HL-60 (cell line): ENCODE results near the gene PCDHB5.
A peak's percentile ranks its signal among the peaks of the same experiment; 100 is the strongest.
"Not testable (repeated sequence)": the region's sequence is repeated elsewhere in the genome, so short reads cannot be mapped to it uniquely, and the experiment has no call there.

Source experiments
- DNase-seq, 2 experiments: peaks; one replicate each; pipeline ENCODE4 v3.0.0-alpha.2; 2010 to 2020; ENCODE audit warnings: low read depth in 1 of 2, low spot score in 1 of 2
- H3K27ac ChIP-seq: fragments of 250-450 bp; sonication (Bioruptor Pico); replicated peaks from 2 replicates; pipeline ENCODE4 v1.5.1; 2020; ENCODE audit warnings: mild to moderate bottlenecking, moderate library complexity
- H3K27me3 ChIP-seq: fragments of 250-450 bp; sonication (Bioruptor Pico); 2 replicates; pipeline ENCODE4 v1.5.1; 2021; ENCODE audit warnings: mild to moderate bottlenecking, moderate library complexity; ENCODE audit not compliant: insufficient read depth, poor library complexity, severe bottlenecking
- H3K4me3 ChIP-seq: replicated peaks from 2 replicates; pipeline ENCODE4 v1.5.1; 2011; ENCODE audit warnings: mild to moderate bottlenecking, control low read depth, low read length; ENCODE audit not compliant: insufficient read depth
- GABPA ChIP-seq: IDR thresholded peaks from 2 replicates; pipeline ENCODE4 v1.6.1; 2012; ENCODE audit warnings: low read depth
- POLR2AphosphoS5 ChIP-seq: IDR thresholded peaks from 2 replicates; pipeline ENCODE4 v1.6.1; 2012; ENCODE audit warnings: low read depth
- SPI1 ChIP-seq: IDR thresholded peaks from 2 replicates; pipeline ENCODE4 v1.6.1; 2012; ENCODE audit warnings: low read depth, mild to moderate bottlenecking, borderline replicate concordance
- TF ChIP-seq, protein P1 (sequence below): IDR thresholded peaks from one replicate; pipeline ENCODE4 v1.5.1; 2011; ENCODE audit warnings: low read length, control low read depth, inconsistent platforms; ENCODE audit not compliant: insufficient read depth
- TF ChIP-seq, protein P2 (sequence below): IDR thresholded peaks from 2 replicates; pipeline ENCODE4 v1.6.1; 2012; ENCODE audit warnings: low read depth; ENCODE audit not compliant: insufficient replicate concordance

The PCDHB5 gene

DNA sequence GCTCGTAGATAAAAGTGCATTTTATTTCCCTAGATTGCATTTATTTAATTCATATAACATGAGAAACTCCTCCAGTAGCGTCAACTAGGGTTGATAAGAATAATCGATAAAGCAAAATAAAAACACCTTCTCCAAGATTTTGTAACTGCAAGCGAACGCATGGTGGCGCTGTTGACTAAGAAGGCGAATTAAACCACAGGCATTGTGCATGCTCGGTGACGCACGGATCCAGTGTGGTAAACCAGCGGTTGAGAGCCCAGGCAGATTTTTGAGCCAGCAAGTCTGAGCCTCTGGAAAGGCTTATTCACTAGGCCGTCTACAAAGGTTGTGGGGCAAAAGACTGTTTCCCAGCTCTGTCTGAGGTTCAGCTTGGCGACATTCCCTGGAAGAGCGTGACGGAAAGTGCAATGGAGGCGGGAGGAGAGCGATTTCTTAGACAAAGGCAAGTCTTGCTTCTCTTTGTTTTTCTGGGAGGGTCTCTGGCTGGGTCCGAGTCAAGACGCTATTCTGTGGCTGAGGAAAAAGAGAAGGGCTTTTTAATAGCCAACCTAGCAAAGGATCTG is 34.7 kb upstream of the PCDHB5 start, which contains the start of gene PCDHB3:
Gene PCDHB3, plus strand, starts transcription at position 231 of the 563 bp plus-strand sequence. Its CDS starts 177 bp downstream, at position 408.
- Histone ChIP-seq H3K4me3 (no peak within 1 kb of the TSS), H3K27ac (no peak within 1 kb of the TSS), H3K27me3 (no peaks in the 10 kb centered on the region)
- DNase-seq = peak; percentile 13 to 21
- TF ChIP-seq, protein P1, sequence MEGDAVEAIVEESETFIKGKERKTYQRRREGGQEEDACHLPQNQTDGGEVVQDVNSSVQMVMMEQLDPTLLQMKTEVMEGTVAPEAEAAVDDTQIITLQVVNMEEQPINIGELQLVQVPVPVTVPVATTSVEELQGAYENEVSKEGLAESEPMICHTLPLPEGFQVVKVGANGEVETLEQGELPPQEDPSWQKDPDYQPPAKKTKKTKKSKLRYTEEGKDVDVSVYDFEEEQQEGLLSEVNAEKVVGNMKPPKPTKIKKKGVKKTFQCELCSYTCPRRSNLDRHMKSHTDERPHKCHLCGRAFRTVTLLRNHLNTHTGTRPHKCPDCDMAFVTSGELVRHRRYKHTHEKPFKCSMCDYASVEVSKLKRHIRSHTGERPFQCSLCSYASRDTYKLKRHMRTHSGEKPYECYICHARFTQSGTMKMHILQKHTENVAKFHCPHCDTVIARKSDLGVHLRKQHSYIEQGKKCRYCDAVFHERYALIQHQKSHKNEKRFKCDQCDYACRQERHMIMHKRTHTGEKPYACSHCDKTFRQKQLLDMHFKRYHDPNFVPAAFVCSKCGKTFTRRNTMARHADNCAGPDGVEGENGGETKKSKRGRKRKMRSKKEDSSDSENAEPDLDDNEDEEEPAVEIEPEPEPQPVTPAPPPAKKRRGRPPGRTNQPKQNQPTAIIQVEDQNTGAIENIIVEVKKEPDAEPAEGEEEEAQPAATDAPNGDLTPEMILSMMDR = peak; percentile 6
- TF ChIP-seq POLR2AphosphoS5 = no peak

GRCh38 chr5:141101059-141101458 is 33.9 kb upstream of the PCDHB5 start:
- TF ChIP-seq POLR2AphosphoS5 (no peak), SPI1 (no peak), GABPA (no peak)
- TF ChIP-seq, protein P1 = no peak
- TF ChIP-seq, protein P2, sequence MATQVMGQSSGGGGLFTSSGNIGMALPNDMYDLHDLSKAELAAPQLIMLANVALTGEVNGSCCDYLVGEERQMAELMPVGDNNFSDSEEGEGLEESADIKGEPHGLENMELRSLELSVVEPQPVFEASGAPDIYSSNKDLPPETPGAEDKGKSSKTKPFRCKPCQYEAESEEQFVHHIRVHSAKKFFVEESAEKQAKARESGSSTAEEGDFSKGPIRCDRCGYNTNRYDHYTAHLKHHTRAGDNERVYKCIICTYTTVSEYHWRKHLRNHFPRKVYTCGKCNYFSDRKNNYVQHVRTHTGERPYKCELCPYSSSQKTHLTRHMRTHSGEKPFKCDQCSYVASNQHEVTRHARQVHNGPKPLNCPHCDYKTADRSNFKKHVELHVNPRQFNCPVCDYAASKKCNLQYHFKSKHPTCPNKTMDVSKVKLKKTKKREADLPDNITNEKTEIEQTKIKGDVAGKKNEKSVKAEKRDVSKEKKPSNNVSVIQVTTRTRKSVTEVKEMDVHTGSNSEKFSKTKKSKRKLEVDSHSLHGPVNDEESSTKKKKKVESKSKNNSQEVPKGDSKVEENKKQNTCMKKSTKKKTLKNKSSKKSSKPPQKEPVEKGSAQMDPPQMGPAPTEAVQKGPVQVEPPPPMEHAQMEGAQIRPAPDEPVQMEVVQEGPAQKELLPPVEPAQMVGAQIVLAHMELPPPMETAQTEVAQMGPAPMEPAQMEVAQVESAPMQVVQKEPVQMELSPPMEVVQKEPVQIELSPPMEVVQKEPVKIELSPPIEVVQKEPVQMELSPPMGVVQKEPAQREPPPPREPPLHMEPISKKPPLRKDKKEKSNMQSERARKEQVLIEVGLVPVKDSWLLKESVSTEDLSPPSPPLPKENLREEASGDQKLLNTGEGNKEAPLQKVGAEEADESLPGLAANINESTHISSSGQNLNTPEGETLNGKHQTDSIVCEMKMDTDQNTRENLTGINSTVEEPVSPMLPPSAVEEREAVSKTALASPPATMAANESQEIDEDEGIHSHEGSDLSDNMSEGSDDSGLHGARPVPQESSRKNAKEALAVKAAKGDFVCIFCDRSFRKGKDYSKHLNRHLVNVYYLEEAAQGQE = no peak
- no peak for DNase-seq
- Histone ChIP-seq H3K27me3 (no peaks in the 10 kb centered on the region), H3K27ac (no peak overlapping the region), H3K4me3 (no peak overlapping the region)

DNA sequence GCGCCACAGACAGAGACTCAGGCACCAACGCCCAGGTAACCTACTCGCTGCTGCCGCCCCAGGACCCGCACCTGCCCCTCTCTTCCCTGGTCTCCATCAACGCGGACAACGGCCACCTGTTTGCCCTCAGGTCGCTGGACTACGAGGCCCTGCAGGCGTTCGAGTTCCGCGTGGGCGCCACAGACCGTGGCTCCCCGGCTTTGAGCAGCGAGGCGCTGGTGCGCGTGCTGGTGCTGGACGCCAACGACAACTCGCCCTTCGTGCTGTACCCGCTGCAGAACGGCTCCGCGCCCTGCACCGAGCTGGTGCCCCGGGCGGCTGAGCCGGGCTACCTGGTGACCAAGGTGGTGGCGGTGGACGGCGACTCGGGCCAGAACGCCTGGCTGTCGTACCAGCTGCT is 32.9 kb upstream of the PCDHB5 start:
- H3K4me3 ChIP-seq, DNase-seq, H3K27me3 ChIP-seq, H3K27ac ChIP-seq: not testable (repeated sequence)

GRCh38 chr5:141102471-141102870 is 32.5 kb upstream of the PCDHB5 start:
- DNase-seq, H3K27me3 ChIP-seq, H3K27ac ChIP-seq, H3K4me3 ChIP-seq: not testable (repeated sequence)

- Histone ChIP-seq H3K27ac (no peak overlapping the region), H3K27me3 (no peaks in the 10 kb centered on the region), H3K4me3 (no peak overlapping the region)
- TF ChIP-seq POLR2AphosphoS5 = no peak
- TF ChIP-seq SPI1 = no peak
- TF ChIP-seq, protein P1 = no peak
- TF ChIP-seq, protein P2 = no peak
- no peak for TF ChIP-seq GABPA
- no peak for DNase-seq
Observed at GRCh38 chr5:141105350-141105749, 29.7 kb upstream of the PCDHB5 start.
